ENCODE data around the gene GALNT18. TPM values are rescaled to one million over a fixed set of nuclear protein-coding genes. Genes with fewer than 3 reads are reported as not detected.

Gene GALNT18
- total and polyA plus RNA-seq, 5 donors = 17.5 to 32.2 (median 21.0) TPM

GRCh38 chr11:11389238-11389637, 232.6 kb downstream of the GALNT18 start:
- no peak for DNase-seq
- intact Hi-C loops (cut with DNase I) = no loop called here

GRCh38 chr11:11387622-11388305, 234.0 kb downstream of the GALNT18 start:
- WGBS = 89% methylated on average over 10 of the region's 10 CpGs
- Histone ChIP-seq H3K9me3 (ENCODE audit: control insufficient read depth, low read length) (no peaks in the 10 kb centered on the region), H3K4me3 (ENCODE audit: low read length) (no peak overlapping the region), H3K27ac (ENCODE audit: low read length) (no peak overlapping the region), H3K27me3 (ENCODE audit: control insufficient read depth, insufficient read depth) (no peaks in the 10 kb centered on the region), H3K4me1 (ENCODE audit: control insufficient read depth, insufficient read depth, low read length) (peaks cover 2% of the 10 kb centered on the region)
- ATAC-seq = no peak
- intact Hi-C loops (cut with DNase I) = no loop called here
- no peak for DNase-seq

More at GRCh38 chr11:11389238-11389637, 232.6 kb downstream of the GALNT18 start:
- Histone ChIP-seq H3K4me1 (ENCODE audit: control insufficient read depth, insufficient read depth, low read length) (peaks cover 2% of the 10 kb centered on the region), H3K27me3 (ENCODE audit: control insufficient read depth, insufficient read depth) (no peaks in the 10 kb centered on the region), H3K9me3 (ENCODE audit: control insufficient read depth, low read length) (no peaks in the 10 kb centered on the region), H3K4me3 (ENCODE audit: low read length) (no peak overlapping the region), H3K27ac (ENCODE audit: low read length) (no peak overlapping the region)
- peak in 1 of 2 donors; percentile 14 for ATAC-seq
- 64% methylated on average over 4 of the region's 4 CpGs for WGBS

DNA sequence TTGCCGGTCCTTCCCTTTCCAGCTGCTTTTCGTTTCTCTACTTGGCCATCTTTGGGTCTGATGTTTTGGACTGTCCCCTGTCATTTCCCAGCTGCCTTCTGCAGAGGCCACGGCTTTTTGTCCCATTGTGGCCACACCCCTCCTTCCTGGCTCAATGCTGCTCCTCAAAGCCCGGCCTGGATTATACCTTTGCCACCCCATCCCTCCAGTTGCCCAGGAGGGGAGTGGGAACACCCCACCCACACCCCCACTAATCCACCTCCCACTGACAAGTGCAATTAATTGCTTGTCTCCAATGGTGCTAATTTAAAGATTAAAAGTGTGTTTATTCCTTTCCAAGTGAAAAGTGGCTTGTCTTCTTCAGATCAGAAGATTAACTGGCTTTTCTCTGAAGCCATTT, 234.6 kb downstream of the GALNT18 start:
- no peak for ATAC-seq
- WGBS = 65% methylated on average over 4 of the region's 4 CpGs
- Histone ChIP-seq H3K27ac (ENCODE audit: low read length) (no peak overlapping the region), H3K27me3 (ENCODE audit: control insufficient read depth, insufficient read depth) (no peaks in the 10 kb centered on the region), H3K4me1 (ENCODE audit: control insufficient read depth, insufficient read depth, low read length) (peaks cover 2% of the 10 kb centered on the region), H3K4me3 (ENCODE audit: low read length) (no peak overlapping the region), H3K9me3 (ENCODE audit: control insufficient read depth, low read length) (no peaks in the 10 kb centered on the region)
- intact Hi-C loops (cut with DNase I) = no loop called here
- no peak for DNase-seq

GRCh38 chr11:11384829-11385228, 237.0 kb downstream of the GALNT18 start:
- Histone ChIP-seq H3K27me3 (ENCODE audit: control insufficient read depth, insufficient read depth) (no peaks in the 10 kb centered on the region), H3K9me3 (ENCODE audit: control insufficient read depth, low read length) (no peaks in the 10 kb centered on the region), H3K27ac (ENCODE audit: low read length) (no peak overlapping the region), H3K4me1 (ENCODE audit: control insufficient read depth, insufficient read depth, low read length) (no peaks in the 10 kb centered on the region), H3K4me3 (ENCODE audit: low read length) (no peak overlapping the region)
- WGBS = 95% methylated on average over 2 of the region's 2 CpGs
- ATAC-seq (no peak), DNase-seq (no peak)
- intact Hi-C loops (cut with DNase I) = no loop called here

DNA sequence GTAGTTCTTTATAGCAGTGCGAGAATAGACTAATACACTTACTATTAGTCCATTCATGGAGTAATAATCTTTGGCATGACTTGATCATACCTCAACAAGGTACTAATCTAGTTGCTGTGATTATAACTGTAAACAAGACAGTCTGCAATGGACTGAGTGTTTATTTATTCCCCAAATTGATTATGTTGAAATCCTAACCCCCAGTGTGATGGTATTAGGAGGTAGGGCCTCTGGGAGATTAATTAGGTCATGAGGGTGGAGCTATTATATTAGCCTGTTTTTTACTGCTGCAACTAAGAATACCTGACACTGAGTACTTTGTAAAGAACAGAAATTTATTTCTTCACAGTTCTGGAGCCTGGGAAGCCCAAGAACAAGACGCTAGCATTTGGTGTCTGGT, 237.8 kb downstream of the GALNT18 start:
- Histone ChIP-seq H3K4me3 (ENCODE audit: low read length) (no peak overlapping the region), H3K9me3 (ENCODE audit: control insufficient read depth, low read length) (no peaks in the 10 kb centered on the region), H3K27me3 (ENCODE audit: control insufficient read depth, insufficient read depth) (no peaks in the 10 kb centered on the region), H3K27ac (ENCODE audit: low read length) (no peak overlapping the region), H3K4me1 (ENCODE audit: control insufficient read depth, insufficient read depth, low read length) (no peaks in the 10 kb centered on the region)
- 98% methylated on average over 2 of the region's 2 CpGs for WGBS
- ATAC-seq = no peak
- no peak for DNase-seq
- intact Hi-C loops (cut with DNase I) = no loop called here

DNA sequence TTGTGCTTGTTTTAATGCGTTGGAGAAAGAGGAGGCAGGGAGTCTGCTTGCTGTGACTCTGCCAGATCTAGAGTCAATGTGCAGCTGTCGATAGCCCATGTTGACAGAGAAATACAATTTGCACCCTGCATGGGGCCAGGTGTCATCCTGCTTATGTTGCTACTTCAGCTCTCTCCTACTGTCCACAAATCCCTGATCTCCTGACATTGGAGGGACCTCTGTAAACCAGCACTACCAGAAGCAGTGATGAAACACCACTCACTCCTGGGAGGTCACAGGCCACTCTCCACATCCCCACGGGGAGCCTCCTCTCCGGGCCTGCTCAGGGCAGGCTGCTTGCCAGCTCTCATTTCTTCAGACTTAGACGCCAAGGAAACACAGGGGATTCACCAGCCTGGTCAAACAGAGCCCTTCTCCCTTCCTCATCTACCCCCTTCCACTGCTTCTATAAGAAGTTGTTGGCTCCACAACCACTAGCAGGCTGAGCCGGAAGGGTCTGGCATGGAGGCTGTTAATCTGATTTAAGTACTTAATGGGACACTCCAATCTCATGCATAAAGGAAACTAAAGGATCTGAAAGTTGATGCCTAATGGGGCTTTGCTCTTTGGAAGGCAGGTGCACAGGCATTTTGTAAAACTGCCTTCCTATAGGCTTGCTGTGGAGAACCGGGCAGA, 238.8 kb downstream of the GALNT18 start:
- ATAC-seq (no peak), DNase-seq (no peak)
- H3K9me3 ChIP-seq (ENCODE audit: control insufficient read depth, low read length) = no peaks in the 10 kb centered on the region
- intact Hi-C loops (cut with DNase I) = no loop called here
- H3K4me3 ChIP-seq (ENCODE audit: low read length) = no peak overlapping the region
- 65% methylated on average over 7 of the region's 7 CpGs for WGBS
- no peaks in the 10 kb centered on the region for H3K4me1 ChIP-seq (ENCODE audit: control insufficient read depth, insufficient read depth, low read length)
- no peak overlapping the region for H3K27ac ChIP-seq (ENCODE audit: low read length)
- no peaks in the 10 kb centered on the region for H3K27me3 ChIP-seq (ENCODE audit: control insufficient read depth, insufficient read depth)

DNA sequence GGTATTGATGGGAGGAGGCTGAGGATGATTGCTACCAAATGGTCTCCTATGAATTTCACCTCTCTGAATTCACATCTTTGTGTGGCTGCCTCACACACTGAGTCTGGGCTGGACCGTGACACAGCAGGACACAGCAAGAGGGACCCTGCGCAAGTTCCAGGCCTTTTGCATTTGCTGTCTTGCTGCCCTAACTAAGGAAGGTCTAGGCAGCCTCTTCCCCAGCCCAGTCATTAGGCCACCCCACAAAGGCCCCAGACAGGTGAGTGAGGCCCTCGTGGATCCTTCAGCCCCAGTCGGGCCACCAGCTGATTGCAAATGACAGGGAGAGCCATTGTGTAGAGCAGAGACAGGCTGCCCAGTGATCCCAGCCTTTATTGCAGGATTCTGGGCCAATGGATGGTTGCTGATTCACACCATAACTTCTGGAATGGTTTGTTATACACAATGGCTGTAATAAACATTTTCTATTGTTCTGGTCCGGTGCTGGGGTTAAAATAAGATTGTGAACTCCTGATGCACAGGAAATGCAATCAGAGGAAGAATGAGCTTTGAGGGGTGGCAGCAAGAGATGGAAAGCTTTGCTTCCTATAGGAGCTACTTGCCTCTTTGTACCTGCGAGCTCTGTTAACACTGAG, 240.2 kb downstream of the GALNT18 start:
- intact Hi-C loops (cut with DNase I) = no loop called here
- WGBS = 81% methylated on average over 6 of the region's 6 CpGs
- Histone ChIP-seq H3K4me3 (ENCODE audit: low read length) (no peak overlapping the region), H3K27me3 (ENCODE audit: control insufficient read depth, insufficient read depth) (no peaks in the 10 kb centered on the region), H3K4me1 (ENCODE audit: control insufficient read depth, insufficient read depth, low read length) (no peaks in the 10 kb centered on the region), H3K27ac (ENCODE audit: low read length) (no peak overlapping the region), H3K9me3 (ENCODE audit: control insufficient read depth, low read length) (no peaks in the 10 kb centered on the region)
- ATAC-seq (no peak), DNase-seq (no peak)

DNA sequence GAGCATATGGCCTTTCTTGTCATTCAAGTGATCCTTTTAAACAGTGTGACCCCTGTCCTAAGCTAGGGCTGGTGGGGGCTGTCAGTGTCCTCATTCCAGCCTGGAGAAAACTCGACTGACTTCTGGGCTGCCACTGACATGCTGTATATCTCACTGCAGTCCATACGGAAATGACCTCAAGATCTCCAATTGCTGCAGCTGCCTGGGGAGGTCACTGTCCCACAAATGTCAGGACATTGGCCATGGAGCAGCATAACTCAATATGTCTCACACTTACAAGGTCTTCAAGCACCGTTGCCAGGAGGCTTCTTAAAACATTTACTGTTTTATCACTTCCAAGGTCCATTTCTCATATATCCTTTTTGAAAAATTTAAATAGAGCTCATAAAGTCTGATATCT, 240.9 kb downstream of the GALNT18 start:
- Histone ChIP-seq H3K4me3 (ENCODE audit: low read length) (no peak overlapping the region), H3K27me3 (ENCODE audit: control insufficient read depth, insufficient read depth) (no peaks in the 10 kb centered on the region), H3K27ac (ENCODE audit: low read length) (no peak overlapping the region), H3K4me1 (ENCODE audit: control insufficient read depth, insufficient read depth, low read length) (no peaks in the 10 kb centered on the region), H3K9me3 (ENCODE audit: control insufficient read depth, low read length) (no peaks in the 10 kb centered on the region)
- ATAC-seq = no peak
- intact Hi-C loops (cut with DNase I) = no loop called here
- WGBS = 68% methylated on average over 3 of the region's 3 CpGs
- no peak for DNase-seq

DNA sequence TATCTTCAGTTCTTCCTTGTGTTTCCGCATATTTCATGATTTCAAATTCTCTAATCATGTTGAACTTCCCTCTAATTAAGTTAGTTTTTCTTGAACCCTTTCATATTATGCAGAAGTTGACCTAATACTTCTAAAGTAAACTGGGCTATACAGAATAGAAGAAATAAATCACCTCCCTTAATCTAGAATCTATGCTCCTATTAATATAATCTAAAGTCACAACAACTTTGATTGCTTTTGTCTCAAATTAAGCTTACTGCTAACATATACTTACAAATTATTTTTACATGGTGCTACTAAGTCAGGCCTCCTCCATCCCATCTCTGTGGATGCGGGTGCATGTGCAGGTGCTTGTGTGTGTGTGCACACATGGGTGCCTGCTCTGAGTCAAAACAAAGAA, 241.5 kb downstream of the GALNT18 start:
- Histone ChIP-seq H3K27me3 (ENCODE audit: control insufficient read depth, insufficient read depth) (no peaks in the 10 kb centered on the region), H3K9me3 (ENCODE audit: control insufficient read depth, low read length) (no peaks in the 10 kb centered on the region), H3K27ac (ENCODE audit: low read length) (no peak overlapping the region), H3K4me1 (ENCODE audit: control insufficient read depth, insufficient read depth, low read length) (no peaks in the 10 kb centered on the region), H3K4me3 (ENCODE audit: low read length) (no peak overlapping the region)
- intact Hi-C loops (cut with DNase I) = no loop called here
- 96% methylated on average over 2 of the region's 2 CpGs for WGBS
- ATAC-seq (no peak), DNase-seq (no peak)

GRCh38 chr11:11379661-11380060, 242.1 kb downstream of the GALNT18 start:
- WGBS = 93% methylated on average over 3 of the region's 3 CpGs
- no peaks in the 10 kb centered on the region for H3K27me3 ChIP-seq (ENCODE audit: control insufficient read depth, insufficient read depth)
- H3K9me3 ChIP-seq (ENCODE audit: control insufficient read depth, low read length) = no peaks in the 10 kb centered on the region
- no peak overlapping the region for H3K27ac ChIP-seq (ENCODE audit: low read length)
- H3K4me1 ChIP-seq (ENCODE audit: control insufficient read depth, insufficient read depth, low read length) = no peaks in the 10 kb centered on the region
- DNase-seq = no peak
- ATAC-seq = no peak
- intact Hi-C loops (cut with DNase I) = no loop called here
- H3K4me3 ChIP-seq (ENCODE audit: low read length) = no peak overlapping the region

DNA sequence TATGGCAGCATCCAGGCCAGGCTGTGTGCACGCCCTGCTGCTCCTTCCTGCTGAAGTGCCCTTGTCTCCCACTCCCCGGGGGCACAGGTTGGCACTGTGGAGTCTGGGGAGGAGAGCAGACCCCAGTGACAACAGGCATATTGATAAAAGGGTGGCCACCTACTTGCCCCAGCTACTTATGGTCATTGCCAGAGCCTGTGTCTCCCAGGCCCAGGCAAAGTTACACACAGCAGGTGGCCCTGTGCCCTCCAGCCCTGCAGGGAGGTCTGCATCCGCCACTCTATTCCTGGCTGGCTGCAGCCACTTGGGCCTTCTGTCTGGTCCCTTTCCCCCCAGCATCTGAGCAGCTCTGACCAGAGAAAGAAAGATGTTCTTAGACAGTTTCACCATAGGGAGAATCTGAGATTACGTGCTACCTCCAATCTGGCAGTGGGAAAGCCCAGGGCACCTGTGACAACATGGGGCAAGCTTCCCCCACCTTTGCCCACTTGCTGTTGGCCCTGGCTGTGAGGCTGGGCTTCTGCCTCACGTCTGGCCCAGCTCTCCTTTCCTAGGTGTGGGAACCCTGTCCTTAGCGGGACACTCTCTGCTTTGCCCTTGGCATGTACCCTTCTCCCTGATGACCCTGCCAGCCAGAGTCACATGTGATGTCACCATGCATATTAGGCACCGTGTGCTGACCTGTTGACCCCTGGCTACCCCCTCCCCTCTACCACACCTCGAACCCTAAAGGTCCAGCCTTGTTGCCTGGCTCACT, 243.4 kb downstream of the GALNT18 start:
- Histone ChIP-seq H3K4me1 (ENCODE audit: control insufficient read depth, insufficient read depth, low read length) (no peaks in the 10 kb centered on the region), H3K4me3 (ENCODE audit: low read length) (no peak overlapping the region), H3K27ac (ENCODE audit: low read length) (no peak overlapping the region), H3K9me3 (ENCODE audit: control insufficient read depth, low read length) (no peaks in the 10 kb centered on the region), H3K27me3 (ENCODE audit: control insufficient read depth, insufficient read depth) (no peaks in the 10 kb centered on the region)
- 87% methylated on average over 8 of the region's 8 CpGs for WGBS
- ATAC-seq = no peak
- intact Hi-C loops (cut with DNase I) = no loop called here
- no peak for DNase-seq
